Embryonic facial prominence (tissue), 1 donor: ENCODE measurements around the gene CCDC185.
"Not testable (repeated sequence)": the region's sequence is repeated elsewhere in the genome, so short reads cannot be mapped to it uniquely, and the experiment has no call there.

Experiments used
- DNase-seq: peaks from one replicate; pipeline ENCODE4 v3.0.0-alpha.2; 2016; ENCODE audit errors: extremely low spot score

Gene CCDC185

DNA sequence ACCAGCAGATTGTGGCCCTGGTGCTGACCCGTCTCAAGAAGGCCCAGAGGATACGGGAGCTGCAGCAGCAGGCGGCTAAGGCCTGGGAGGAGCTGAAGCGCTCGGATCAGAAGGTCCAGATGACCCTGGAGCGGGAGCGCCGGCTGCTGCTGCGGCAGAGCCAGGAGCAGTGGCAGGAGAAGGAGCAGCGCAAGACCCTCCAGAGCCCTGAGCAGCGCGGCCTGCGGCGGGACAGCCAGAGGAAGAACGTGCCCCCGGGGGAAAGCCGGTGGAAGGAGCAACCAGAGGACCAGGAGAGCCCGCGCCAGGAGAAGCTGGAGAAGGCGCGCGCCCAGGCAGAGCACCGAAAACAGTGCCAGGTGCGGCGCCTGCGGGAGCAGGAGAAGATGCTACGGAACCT is 1.0 kb downstream of the CCDC185 start:
- DNase-seq, result no peak

- no peak for DNase-seq
Measured at GRCh38 chr1:223394706-223395105, 1.5 kb downstream of the CCDC185 start.

DNA sequence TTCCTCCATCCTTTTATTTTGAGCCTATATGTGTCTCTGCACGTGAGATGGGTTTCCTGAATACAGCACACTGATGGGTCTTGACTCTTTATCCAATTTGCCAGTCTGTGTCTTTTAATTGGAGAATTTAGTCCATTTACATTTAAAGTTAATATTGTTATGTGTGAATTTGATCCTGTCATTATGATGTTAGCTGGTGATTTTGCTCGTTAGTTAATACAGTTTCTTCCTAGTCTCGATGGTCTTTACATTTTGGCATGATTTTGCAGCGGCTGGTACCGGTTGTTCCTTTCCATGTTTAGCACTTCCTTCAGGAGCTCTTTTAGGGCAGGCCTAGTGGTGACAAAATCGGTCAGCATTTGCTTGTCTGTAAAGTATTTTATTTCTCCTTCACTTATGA is 6.2 kb downstream of the CCDC185 start:
- not testable (repeated sequence) for DNase-seq

DNA sequence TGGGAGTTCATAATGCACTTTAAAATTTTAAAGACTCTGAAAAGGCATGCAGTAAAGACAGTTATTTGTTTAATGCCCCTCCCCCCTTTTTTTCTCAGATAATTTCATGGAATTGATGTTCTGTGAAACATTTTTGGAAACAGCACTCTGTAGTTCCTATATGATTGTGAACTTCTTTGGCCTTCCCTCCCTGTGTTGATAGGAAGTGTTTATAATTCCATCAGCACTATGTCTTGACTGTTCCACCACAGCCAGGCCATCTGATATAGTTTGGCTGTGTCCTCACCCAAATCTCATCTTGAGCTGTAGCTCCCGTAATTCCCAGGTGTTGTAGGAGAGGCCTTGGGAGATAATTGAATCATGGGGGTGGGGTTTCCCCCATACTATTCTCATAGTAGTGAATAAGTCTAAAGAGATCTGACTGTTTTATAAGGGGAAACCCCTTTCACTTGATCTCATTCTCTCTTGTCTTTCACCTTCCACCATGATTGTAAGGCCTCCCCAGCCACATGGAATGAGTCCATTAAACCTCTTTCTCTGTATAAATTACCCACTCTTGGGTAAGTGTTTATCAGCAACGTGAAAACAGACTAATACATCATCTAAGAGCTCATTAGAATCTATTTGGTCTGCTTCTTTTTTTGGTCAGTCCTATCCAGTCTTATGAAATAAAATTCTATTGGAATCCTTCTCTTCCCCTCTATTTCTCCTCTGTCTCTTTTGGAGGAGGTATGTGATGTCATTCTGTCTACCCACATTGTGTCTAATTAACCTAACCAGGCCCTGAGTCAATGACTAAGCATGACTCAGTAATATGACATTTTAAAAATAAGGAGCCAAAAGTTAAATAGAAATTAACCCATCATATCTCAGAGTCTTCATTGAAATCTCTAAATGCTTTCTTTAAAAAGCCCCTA is 8.9 kb downstream of the CCDC185 start:
- DNase-seq, result no peak

DNA sequence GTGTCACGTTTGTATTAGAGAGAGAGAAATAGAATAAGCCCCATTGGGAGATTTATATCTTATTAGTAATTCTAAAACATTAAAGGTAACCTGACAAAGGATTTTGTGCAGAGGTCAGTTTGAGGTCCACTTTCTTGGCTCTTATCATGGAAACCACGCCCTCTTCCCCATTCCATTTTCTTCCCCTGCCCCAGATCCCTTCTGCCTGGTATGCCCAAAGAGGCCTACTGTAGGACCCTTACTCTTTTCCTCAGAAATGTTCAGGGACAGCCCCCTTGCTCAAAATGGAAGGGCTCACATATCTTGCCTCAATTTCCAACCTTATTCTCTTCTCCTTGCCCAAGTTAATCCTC is 9.6 kb downstream of the CCDC185 start:
- no peak for DNase-seq

DNA sequence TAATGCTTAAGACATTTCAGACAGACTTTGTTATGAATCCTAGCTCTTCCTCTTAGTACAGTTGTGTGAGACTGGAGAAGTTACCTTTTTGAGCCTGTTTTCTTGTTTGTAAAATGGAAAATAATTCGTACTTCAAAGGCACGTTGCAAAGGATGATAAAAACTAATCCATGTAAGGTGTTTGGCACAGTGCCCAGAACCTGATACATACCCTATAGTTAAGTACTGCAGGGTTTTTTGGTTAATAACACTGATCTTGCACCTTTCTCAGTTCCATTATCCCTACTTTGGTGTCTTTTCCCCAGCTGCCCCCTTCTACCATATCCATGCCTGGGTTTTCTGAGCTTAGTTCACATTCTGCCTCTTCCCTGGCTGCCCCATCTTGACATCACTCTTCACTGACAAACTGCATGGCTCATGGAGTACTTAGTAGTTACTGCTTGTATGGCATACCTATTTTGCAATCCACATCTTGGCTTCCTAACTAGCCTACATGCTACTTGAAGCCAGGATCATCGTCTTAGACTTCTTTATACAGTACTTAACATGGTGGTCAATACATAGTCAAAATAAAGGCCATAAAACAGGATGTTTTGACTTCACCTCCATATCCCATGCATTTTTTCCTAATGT is 10.1 kb downstream of the CCDC185 start:
- DNase-seq, result no peak

DNA sequence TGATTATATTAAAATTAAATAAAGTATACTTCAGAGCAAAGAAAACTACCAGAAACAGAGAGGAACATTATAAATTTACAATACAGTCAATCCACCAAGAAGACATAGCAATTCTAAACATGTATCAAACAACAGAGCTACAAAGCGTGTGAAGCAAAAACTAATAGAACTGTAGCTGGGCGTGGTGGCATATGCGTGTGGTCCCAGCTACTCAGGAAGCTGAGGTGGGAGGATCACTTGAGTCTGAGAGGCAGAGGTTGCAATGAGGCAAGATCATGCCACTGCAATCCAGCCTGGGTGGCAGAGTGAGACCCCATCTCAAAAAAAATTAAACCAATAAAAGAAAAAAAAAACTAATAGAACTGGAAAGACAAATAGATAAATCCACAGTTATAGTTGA is 12.3 kb downstream of the CCDC185 start:
- no peak for DNase-seq

DNA sequence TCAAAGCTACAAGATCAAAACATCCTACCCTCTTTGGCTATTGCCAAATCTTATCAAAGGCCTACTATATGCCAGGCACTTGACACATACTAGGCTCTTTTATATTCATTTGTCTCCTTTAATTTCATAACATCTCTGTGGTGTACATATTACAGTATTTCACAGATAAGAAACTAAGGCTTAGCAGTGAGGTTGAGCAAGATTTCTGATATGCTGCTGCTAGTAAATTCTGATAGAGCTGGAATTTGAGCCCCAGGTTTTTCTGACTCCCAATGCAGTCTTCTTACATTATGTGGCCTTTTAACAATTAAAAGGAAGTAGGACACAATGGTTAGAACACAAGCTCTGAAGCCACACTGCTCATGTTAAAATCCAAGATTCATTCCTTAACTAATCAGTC is 16.8 kb downstream of the CCDC185 start:
- DNase-seq, result no peak

- no peak for DNase-seq
Measured at GRCh38 chr1:223411309-223411708, 18.1 kb downstream of the CCDC185 start.

DNA sequence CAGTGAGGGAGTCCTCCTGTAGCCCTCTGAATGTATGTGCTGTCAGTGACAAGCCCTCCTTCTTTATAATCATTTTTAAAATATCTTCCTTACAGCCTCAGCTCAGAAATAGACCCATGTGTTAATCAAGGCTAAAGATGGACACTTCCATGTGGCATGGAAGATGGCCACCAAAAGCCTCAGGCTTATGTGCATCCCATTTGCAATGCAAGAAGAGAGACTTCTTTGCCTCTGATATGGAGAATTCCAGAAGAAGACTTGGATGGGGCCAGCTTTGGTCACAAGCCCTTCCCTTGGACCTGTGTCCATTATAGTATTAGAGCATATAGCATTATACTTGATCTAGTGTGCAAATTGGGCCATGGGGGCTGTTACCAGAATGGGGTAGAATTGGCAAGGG is 18.5 kb downstream of the CCDC185 start:
- DNase-seq, result no peak

- DNase-seq, result no peak
Measured at GRCh38 chr1:223413216-223413615, 20.0 kb downstream of the CCDC185 start.

- DNase-seq, result no peak
Measured at GRCh38 chr1:223417444-223417843, 24.2 kb downstream of the CCDC185 start.

DNA sequence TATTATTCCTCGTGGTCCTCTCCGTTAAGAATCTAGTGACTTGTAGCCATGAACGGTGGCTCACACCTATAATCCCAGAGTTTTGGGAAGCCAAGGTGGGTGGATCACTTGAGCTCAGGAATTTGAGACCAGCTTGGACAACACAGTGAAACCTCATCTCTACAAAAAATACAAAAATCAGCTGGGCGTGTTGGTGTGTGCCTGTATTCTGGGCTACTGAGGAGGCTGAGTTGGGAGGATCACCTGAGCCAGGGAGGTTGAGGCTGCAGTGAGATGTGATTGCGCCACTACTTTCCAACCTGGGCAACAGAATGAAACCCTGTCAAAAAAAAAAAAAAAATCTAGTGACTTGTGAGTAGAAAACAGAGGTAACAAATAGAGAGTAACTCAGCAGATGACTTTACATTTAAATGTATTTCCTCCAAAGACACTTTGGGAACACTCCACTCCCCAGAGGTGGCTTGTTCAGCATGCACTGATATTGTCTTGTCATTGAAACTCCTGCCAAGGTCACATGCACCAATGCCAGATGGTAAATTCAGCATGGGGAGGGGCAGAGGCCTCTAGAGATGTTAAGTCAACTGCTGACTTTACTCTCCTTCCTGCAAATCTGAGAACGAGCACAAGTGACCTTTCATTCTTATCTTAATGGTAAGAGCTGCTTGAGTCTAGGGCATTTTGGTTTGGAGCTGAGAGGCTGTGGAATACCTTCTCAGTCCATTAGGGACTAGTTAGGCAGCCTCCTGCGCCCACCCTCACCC is 24.9 kb downstream of the CCDC185 start:
- DNase-seq, result no peak

- no peak for DNase-seq
Measured at GRCh38 chr1:223419115-223419514, 25.9 kb downstream of the CCDC185 start.

DNA sequence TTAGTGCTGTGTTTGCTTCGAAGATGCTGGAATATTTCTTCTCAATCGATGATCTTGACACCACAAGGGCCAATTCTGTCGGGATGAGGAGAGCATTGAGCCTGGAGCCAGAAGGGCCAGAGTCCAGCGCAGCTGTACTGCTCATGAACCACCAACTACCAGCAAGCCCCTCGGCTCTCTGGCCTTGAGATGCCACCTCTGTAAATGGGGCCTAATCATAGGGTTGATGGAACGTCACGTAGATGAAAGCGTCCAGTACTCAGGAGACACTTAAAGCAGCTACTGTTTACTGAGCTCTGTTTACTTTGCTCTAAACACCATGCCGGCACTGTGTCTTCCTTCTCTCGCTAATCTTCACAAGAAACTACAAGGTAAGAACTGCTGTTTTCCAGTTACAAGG is 26.3 kb downstream of the CCDC185 start:
- no peak for DNase-seq

- no peak for DNase-seq
Measured at GRCh38 chr1:223421025-223421424, 27.8 kb downstream of the CCDC185 start.

- DNase-seq, result no peak
Measured at GRCh38 chr1:223421676-223422075, 28.5 kb downstream of the CCDC185 start.

DNA sequence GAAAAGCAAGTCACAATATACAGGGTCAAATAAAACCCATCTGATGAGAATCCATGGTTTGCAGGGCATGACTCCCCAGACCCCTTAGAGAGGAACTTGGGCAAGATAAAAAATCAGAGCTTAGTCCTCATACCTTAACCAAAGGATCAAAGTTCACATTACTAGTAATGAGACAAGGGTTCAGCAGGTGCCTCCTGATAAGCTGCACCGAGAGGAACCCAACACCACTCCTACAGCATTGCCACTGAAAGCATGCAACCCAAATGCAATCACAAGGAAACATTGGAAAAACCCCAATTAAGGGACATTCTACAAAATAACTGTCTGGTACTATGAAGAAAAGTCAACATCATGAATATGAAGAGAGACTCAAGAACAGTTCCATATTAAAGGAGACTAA is 29.7 kb downstream of the CCDC185 start:
- DNase-seq, result no peak

GRCh38 chr1:223423641-223424233 is 30.5 kb downstream of the CCDC185 start:
- DNase-seq, result no peak

DNA sequence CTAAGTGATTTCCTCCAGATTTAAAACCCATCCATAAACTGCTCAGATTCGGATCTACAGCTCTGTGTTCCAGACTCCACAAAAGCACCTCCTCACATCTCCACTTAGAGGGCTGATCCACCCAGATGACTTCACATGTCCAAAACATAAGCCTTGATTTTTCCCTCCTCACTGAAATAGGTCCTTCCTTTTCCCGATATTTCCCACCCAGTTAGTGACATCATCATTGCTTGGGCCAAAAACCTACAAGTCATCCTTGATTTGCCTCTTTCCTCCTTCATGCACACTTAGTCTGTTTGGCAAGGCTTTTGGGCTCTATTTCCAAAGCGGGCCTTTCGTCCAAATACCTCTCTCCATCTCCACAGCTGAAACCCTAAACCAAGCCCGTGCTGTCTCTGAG is 32.3 kb downstream of the CCDC185 start:
- DNase-seq, result no peak

DNA sequence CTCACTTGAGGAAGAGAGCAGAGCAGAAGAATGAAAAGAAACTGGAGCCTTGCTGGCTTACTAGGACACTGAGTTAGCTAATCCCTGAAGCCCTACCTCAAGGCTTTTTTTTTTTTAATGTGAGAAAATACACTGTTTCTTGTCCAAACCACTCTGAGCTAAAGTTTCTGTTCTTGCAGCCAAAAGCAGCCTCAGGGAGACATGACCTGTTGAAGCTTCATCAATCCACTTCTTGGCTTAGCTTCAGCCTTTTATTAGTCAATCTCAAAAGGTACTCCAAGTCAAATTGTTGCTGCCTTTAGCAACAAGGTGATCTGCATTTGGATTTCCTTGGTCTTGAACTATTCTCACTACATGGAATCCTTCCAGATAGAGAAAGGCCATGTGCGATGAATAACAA is 33.7 kb downstream of the CCDC185 start:
- DNase-seq, result no peak

GRCh38 chr1:223429313-223429731 is 36.1 kb downstream of the CCDC185 start:
- no peak for DNase-seq
